Stimulated activated CD4-positive, alpha-beta T cell treated with anti-CD3 and anti-CD28 coated beads, Interleukin-2, amount 100 ng/mL, for 48 hours (primary cell): Measurements from ENCODE around the gene SDC4.

ENCODE experiments used
- DNase-seq, 2 donors: peaks; one replicate each; pipeline ENCODE4 v3.0.0-alpha.2; 2020

The SDC4 gene

GRCh38 chr20:45316150-45317080, 31.8 kb downstream of the SDC4 start:
- DNase-seq, result no peak

GRCh38 chr20:45315672-45316071, 32.6 kb downstream of the SDC4 start:
- no peak for DNase-seq

DNA sequence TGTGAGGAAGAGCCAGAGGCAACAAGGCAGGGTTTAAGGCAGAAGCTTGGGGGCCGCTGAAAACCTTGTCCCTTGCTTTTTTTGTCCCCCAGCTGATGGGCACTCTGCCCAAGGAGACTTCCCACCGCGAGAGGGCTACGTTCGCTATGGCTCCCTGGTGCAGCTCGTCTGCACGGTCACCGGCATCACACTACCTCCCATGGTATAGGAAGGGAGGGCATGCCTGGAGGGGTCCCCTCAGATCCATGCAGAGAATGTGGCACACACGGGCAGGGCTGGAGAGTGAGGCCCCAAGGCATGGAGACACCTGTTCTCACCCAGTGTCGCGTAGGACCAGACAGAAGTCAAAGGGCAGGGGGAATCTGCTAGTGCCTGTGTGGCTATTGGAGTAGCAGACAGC, 34.3 kb downstream of the SDC4 start:
- no peak for DNase-seq

GRCh38 chr20:45313065-45313695, 35.0 kb downstream of the SDC4 start:
- no peak for DNase-seq

GRCh38 chr20:45312241-45312640, 36.0 kb downstream of the SDC4 start:
- DNase-seq, result no peak

GRCh38 chr20:45311589-45312211, 36.5 kb downstream of the SDC4 start:
- peak; percentile 69 to 70 for DNase-seq

GRCh38 chr20:45309075-45309474, 39.1 kb downstream of the SDC4 start:
- DNase-seq, result no peak

DNA sequence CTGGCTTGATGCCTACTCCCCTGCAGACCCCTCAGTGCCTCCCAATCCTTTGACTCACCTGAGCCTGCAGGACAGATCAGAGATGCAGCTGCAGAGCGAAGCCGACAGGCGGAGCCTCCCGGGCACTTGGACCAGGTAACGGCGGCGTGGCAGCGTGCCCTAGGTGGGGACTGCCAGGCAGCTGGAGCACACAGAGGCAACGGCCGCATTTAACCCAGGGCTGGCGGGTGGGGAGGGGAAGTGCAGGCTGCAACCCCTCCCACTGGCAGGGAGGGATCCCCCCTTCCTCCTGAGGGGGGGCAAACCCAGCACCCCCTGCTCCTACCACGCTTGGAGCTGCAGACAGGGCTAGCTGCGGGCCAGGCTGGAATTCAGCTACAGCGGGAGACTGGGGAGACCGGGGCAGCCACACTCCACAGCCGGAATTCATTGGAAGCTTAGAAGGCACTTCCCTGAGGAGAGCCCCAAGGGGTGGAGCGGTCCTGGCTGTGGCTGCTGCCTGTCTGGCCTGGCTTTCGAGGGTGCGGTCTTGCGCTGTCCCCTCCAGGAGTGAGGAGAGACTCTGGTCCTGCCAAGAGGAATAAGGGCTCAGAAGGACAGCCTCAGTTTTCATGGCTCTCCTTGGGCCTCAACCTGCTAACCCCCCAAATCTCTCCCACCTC, 40.0 kb downstream of the SDC4 start, which contains the start of gene MATN4:
MATN4 (minus strand) TSS at position 183 of the 662 bp plus-strand sequence. CDS start 2,717 bp downstream, outside the sequence.
- DNase-seq, result no peak

- DNase-seq, result no peak
Observed at GRCh38 chr20:45307076-45307640, 41.1 kb downstream of the SDC4 start.

DNA sequence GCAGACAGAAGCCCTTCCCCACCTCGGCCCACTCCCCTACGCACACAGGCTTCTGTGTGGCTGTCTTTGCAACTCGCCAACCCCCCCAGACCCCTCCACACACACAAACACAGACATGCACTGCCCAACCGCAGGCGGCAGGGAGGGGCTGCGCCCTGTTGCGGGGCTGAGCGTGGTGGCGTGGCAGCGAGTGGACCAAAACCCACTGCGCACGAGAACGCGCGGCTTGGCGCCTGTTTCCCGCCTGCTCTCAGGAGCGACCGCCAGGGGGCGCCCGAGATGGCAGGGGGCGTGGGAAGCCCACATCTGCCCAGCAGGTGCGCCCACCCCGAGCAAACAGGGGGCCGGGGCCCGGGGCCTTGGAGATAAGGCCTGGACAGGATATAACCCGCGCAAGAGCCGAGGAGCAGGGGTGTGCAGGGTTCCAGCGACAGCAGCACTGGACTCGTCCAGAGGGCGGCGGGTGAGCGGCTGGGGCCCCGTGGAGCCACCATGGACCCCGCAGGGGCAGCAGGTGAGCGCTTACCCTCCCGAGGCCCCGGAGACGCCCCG, 41.7 kb downstream of the SDC4 start, which contains the start of gene RBPJL:
RBPJL (plus strand) TSS at position 410 of the 552 bp plus-strand sequence; CDS start at position 493, 83 bp downstream.
- peak; percentile 47 to 67 for DNase-seq

- DNase-seq, result no peak
Observed at GRCh38 chr20:45305262-45305661, 43.0 kb downstream of the SDC4 start.

- no peak for DNase-seq
Observed at GRCh38 chr20:45304464-45304999, 43.7 kb downstream of the SDC4 start.

DNA sequence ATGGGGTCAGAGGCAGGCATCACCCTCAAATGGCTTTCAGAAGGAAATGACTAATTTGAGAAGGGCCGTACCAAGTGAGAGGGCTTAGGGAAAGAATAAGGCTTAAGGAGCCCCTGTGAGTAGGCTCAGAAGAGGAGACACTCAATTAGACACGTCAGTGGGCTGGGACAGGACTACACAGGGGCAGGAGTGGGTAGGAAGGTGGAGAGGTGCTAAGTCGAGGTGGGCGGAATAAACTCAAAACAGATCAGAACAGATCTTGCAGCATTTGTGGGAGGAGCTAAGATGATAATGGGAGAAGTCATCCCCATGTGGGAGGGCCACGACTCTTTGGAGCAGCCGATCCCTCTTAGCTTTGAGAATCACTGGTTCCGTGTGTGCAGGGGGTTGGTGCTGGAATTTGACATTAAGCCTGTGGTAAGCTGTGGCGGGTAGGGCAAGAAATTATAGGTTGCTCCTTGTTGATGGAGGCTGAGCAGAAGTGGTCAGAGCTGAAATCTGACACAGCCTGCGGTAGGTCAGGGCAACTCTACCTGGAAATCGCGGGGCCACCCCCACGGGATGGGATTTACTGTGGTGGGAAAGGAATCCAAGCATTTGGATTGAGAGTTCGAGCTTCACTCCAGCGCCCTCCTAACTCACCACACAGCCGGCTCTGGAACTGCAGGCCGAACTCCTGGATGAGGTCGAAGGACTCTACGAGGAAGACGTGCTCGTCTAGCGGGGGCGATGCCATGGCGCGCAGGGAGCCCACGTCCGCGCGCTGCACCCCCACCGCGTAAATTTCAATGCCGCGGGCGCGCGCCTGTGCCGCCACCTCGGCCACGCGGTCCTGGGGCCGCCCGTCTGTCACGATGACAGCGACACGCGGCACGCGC, 44.4 kb downstream of the SDC4 start:
- DNase-seq, result no peak

GRCh38 chr20:45301824-45302271, 46.4 kb downstream of the SDC4 start:
- no peak for DNase-seq

DNA sequence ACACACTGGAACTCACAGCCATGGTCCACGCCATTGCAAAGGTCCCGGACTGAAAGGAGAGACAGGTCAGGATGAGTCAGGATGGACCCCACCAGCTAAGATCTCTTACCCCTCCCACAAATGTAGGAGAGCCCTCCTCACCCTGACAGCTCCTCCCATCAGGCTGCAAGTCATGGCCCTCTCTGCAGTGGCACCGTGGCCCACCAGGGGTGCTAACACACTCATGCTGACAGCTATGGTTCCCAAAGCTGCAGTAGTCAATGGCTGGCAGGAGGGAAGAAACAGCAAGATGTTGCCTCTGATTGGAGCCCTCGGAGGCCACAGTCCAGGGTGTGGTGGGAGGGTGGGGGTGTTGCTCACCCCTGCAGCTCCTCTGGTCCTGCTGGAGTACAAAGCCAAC, 47.3 kb downstream of the SDC4 start:
- peak; percentile 30 to 47 for DNase-seq

DNA sequence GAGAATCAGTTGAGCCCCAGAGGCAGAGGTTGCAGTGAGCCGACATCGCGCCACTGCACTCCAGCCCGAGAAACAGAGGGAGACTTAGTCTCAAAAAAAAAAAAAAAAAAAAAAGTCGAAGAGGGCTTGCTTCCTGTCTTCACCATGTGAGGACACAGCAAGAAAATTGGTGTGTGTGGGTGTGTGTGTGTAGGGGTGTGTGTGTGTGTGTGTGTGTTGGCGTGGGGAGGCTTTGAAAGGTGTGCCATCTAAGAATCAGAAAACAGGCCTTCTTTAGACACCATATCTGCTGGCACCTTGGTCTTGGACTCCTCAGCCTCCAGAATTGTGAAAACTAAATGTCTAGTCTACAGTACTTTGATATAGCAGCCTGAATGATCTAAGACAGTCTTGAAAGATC, 48.4 kb downstream of the SDC4 start:
- DNase-seq, result no peak

DNA sequence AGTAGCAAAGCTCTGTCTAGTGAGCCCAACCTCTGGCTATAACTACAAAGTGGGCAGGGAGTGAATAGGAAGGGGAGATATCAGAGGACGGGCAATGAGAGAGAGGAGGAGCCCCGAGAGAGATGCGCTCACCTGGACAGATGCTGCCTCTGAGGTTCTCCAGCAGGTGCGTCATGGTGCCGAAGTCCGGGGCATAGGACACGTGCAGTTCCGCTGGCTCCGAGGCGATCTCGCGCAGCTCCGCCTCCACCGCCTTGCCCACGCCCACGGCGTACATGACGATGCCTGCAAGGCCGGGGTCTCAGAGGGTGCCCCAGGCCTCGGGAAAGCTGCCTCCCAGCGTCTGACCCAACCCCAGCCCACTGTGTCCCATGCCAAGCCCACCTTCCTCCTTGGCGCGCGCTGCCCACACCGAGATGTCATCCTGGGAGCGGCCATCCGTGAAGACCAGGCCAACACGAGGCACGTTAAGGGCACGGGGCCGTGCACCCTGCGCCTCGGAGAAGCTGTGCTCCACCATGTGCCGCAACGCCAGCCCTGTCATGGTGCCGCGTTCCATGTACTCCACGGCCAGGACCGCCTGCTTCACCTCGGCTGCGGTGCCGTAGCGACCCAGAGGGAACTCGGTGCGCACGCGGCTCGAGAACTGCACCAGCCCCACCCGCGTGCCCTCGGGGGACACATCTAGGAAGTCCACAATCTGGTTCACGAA, 50.3 kb downstream of the SDC4 start:
- DNase-seq, result no peak

- no peak for DNase-seq
Observed at GRCh38 chr20:45294659-45295058, 53.6 kb downstream of the SDC4 start.

DNA sequence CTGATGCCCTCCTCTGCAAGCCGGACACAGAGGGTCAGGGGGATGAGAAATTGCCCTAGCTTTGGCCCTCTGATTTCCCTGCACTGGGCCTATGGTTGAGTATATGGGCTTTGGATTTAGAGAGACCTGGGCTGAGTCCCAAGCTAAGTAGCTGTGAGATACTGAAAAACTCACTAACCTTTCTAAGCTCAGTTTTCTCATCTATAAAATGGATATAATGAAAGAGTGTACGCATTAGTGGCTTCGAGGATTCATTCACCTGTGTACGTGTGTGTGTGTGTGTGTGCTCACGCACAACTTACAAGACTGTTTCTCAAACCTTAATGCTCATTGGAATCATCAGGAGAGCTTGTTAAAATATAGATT, 54.2 kb downstream of the SDC4 start:
- no peak for DNase-seq
